Stomach (tissue), 9 donors: ENCODE measurements around the gene MBNL2. TPM values are rescaled to one million over a fixed set of nuclear protein-coding genes. Genes with fewer than 3 reads are reported as not detected.

ENCODE experiments used
- DNase-seq, 2 donors: peaks; one replicate each; pipeline versions ENCODE4 v3.0.0 to v3.0.0-alpha.2; 2013 to 2019
- H3K27ac ChIP-seq, 5 donors: fragments of 200-600 bp in 4 of 5; sonication (generic) in 4 of 5; one replicate each; pipeline ENCODE4 v1.5.1; 2013 to 2019; ENCODE audit warnings: mild to moderate bottlenecking in 1 of 5, moderate library complexity in 1 of 5
- H3K27me3 ChIP-seq, 3 donors: fragments of 200-600 bp; sonication (generic); one replicate each; pipeline ENCODE4 v1.5.1; 2017 to 2019; ENCODE audit warnings: mixed run types in 1 of 3
- H3K36me3 ChIP-seq, 4 donors: fragments of 200-600 bp; sonication (generic); 1 replicate in 3 of 4; 2 replicates in 1 of 4; pipeline ENCODE4 v1.5.1; 2016 to 2019
- H3K4me1 ChIP-seq, 4 donors: fragments of 200-600 bp; sonication (generic); one replicate each; pipeline ENCODE4 v1.5.1; 2016 to 2019
- H3K4me3 ChIP-seq, 4 donors: fragments of 200-600 bp; sonication (generic) in 3 of 4; one replicate each; pipeline ENCODE4 v1.5.1; 2016 to 2019; ENCODE audit warnings: mild to moderate bottlenecking in 1 of 4
- H3K9me3 ChIP-seq, 4 donors: fragments of 200-600 bp; sonication (generic); one replicate each; pipeline ENCODE4 v1.5.1; 2016 to 2019
- EP300 ChIP-seq: sonication (generic); formaldehyde crosslinking; IDR thresholded peaks from one replicate; pipeline ENCODE4 v1.6.1; 2017; ENCODE audit warnings: antibody characterized with exemption
- POLR2A ChIP-seq, 4 donors: fragments of 450-650 bp; IDR thresholded peaks; one replicate each; pipeline ENCODE4 v1.6.1; 2016; ENCODE audit warnings: antibody characterized with exemption in 4 of 4, control low read depth in 2 of 4, mild to moderate bottlenecking in 1 of 4, moderate library complexity in 1 of 4
- POLR2AphosphoS5 ChIP-seq, 3 donors: sonication (generic); formaldehyde crosslinking; IDR thresholded peaks; one replicate each; pipeline ENCODE4 v1.6.1; 2016; ENCODE audit warnings: antibody characterized with exemption in 3 of 3
- WGBS, 5 donors: extraction: QIAGEN DNeasy Blood & Tissue Kit in 3 of 5; methylation state at CpG; one replicate each; pipeline versions ENCODE4 v1.1.5 to v1.1.7; 2013 to 2018; 5-methylcytosine and 5-hydroxymethylcytosine counted together
- intact Hi-C: fragments of 100-400 bp; cut with DNase I; formaldehyde crosslinking; loops from one replicate; pipeline ENCODE4 v1.15.1; 2023; ENCODE audit warnings: low total_unique reads
- polyA plus RNA-seq, 3 donors: library from polyadenylated mRNA; stranded (reverse); fragments of 200-250 nt; gene quantifications; one replicate each; pipeline ENCODE4 v1.2.3, GENCODE V29; 2013
- total RNA-seq, 5 donors: library from RNA; depleted of rRNA; stranded (reverse); fragments of >200 nt; gene quantifications; one replicate each; pipeline versions ENCODE4 v1.1.0 to v1.2.3, GENCODE V29; 2014 to 2016
- TF ChIP-seq, protein P1 (sequence below), 7 experiments: fragments of 450-650 bp in 4 of 7; fragments of 200-600 bp in 3 of 7; sonication (generic) in 3 of 7; IDR thresholded peaks; one replicate each; pipeline ENCODE4 v1.5.1; 2016 to 2019; ENCODE audit warnings: antibody characterized with exemption in 7 of 7, control low read depth in 2 of 7, mild to moderate bottlenecking in 1 of 7
- donor health status: healthy with polysubstance abuse.
- donor health status: Bipolar disorder and iron deficiency.
- donor health status: healthy.

Gene MBNL2
- total and polyA plus RNA-seq, 8 donors: 8.3 to 74.5 (median 25.6) TPM

DNA sequence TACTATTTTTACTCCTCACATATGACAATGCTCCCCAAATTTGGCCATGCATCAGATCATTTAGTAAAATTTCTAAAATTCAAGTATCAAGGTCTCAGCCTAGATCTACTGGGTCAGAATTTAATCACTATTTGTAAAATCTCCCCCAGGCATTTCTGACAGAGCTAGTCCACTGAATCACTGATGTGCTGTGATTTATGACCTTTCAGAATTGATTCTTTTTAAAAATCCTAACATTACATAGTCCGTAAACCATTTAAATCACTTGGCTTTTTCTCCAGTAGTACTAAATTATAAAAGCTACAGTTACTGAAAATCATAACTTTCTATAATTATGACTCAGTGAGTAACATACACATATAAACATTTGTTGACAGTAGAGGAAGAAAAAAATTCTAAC is 119.0 kb downstream of the MBNL2 start:
- intact Hi-C loops: loop anchor here (10.0 kb wide), 1 partner anchor 126 kb away; no protein-coding TSS in a partner anchor
- 67 to 89% (median 86%) methylated on average over 1 of the region's 1 CpG for WGBS, 5 donors

DNA sequence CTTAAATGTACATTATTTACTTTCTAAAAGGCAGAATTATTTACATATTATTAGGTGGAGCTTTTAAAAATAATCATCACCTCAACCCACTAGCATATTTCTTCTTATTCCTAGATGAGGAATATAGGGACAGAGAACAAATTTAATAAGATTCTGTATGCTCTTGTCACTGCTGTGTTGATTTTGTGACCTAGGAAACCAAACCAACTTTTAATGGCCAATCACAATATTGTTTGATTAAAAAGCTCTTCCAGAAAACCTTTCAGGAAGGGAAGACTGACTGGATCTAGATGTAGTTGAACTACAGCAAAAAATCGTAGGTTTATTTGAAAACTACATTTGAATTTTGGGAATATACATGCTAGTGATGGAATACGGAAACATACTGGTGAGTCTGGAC is 120.0 kb downstream of the MBNL2 start:
- 65 to 74% (median 69%) methylated on average over 2 of the region's 2 CpGs for WGBS, 5 donors
- Histone ChIP-seq H3K4me1 (peaks cover 0 to 62% (median 37%) of the 10 kb centered on the region in 4 donors), H3K9me3 (no peaks in the 10 kb centered on the region), H3K27me3 (no peaks in the 10 kb centered on the region), H3K27ac (peak overlapping the region in 2 of 5 donors; percentile 81 to 82), H3K36me3 (peaks cover 11 to 38% (median 31%) of the 10 kb centered on the region in 4 donors), H3K4me3 (no peak overlapping the region)
- DNase-seq: no peak
- intact Hi-C loops: loop anchor here (10.0 kb wide), 1 partner anchor 127 kb away; no protein-coding TSS in a partner anchor
- TF ChIP-seq, protein P1, sequence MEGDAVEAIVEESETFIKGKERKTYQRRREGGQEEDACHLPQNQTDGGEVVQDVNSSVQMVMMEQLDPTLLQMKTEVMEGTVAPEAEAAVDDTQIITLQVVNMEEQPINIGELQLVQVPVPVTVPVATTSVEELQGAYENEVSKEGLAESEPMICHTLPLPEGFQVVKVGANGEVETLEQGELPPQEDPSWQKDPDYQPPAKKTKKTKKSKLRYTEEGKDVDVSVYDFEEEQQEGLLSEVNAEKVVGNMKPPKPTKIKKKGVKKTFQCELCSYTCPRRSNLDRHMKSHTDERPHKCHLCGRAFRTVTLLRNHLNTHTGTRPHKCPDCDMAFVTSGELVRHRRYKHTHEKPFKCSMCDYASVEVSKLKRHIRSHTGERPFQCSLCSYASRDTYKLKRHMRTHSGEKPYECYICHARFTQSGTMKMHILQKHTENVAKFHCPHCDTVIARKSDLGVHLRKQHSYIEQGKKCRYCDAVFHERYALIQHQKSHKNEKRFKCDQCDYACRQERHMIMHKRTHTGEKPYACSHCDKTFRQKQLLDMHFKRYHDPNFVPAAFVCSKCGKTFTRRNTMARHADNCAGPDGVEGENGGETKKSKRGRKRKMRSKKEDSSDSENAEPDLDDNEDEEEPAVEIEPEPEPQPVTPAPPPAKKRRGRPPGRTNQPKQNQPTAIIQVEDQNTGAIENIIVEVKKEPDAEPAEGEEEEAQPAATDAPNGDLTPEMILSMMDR (IDR thresholded peaks at IDR 0.05): no peak
- no peak for TF ChIP-seq EP300
- TF ChIP-seq POLR2AphosphoS5 (IDR thresholded peaks at IDR 0.05): no peak
- no peak for TF ChIP-seq POLR2A (IDR thresholded peaks at IDR 0.05)

More for the DNA sequence above, 119.0 kb downstream of the MBNL2 start:
- H3K4me3 ChIP-seq: no peak overlapping the region
- peaks cover 3 to 38% (median 32%) of the 10 kb centered on the region in 4 donors for H3K36me3 ChIP-seq
- TF ChIP-seq, protein P1 (IDR thresholded peaks at IDR 0.05): no peak
- TF ChIP-seq POLR2AphosphoS5 (IDR thresholded peaks at IDR 0.05) (no peak), POLR2A (IDR thresholded peaks at IDR 0.05) (no peak), EP300 (no peak)
- H3K27ac ChIP-seq: peak overlapping the region in 4 of 5 donors; percentile 73 to 84 (median 82)
- no peak for DNase-seq
- peaks cover 0 to 62% (median 37%) of the 10 kb centered on the region in 4 donors for H3K4me1 ChIP-seq
- no peaks in the 10 kb centered on the region for H3K27me3 ChIP-seq
- H3K9me3 ChIP-seq: no peaks in the 10 kb centered on the region

DNA sequence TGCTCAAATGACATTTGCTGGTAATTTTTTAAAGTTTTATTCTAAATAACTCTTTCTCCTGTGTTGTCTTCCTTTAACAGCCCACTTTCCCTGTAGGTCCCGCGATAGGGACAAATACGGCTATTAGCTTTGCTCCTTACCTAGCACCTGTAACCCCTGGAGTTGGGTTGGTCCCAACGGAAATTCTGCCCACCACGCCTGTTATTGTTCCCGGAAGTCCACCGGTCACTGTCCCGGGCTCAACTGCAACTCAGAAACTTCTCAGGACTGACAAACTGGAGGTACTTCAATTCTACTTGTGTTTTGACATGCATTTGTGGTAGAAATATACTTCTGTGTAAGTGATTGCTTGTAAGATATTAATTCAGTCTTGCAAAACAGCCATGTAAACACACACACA is 120.8 kb downstream of the MBNL2 start:
- Histone ChIP-seq H3K27me3 (no peaks in the 10 kb centered on the region), H3K36me3 (peaks cover 17 to 42% (median 35%) of the 10 kb centered on the region in 4 donors), H3K4me1 (peaks cover 0 to 60% (median 37%) of the 10 kb centered on the region in 4 donors), H3K4me3 (no peak overlapping the region), H3K9me3 (no peaks in the 10 kb centered on the region), H3K27ac (peak overlapping the region in 1 of 5 donors; percentile 0)
- TF ChIP-seq, protein P1 (IDR thresholded peaks at IDR 0.05): no peak
- TF ChIP-seq POLR2AphosphoS5 (IDR thresholded peaks at IDR 0.05) (no peak), POLR2A (IDR thresholded peaks at IDR 0.05) (no peak), EP300 (no peak)
- WGBS, 5 donors: 75 to 89% (median 85%) methylated on average over 8 of the region's 8 CpGs
- DNase-seq: no peak
- intact Hi-C loops: loop anchor here (10.0 kb wide), 1 partner anchor 128 kb away; no protein-coding TSS in a partner anchor

DNA sequence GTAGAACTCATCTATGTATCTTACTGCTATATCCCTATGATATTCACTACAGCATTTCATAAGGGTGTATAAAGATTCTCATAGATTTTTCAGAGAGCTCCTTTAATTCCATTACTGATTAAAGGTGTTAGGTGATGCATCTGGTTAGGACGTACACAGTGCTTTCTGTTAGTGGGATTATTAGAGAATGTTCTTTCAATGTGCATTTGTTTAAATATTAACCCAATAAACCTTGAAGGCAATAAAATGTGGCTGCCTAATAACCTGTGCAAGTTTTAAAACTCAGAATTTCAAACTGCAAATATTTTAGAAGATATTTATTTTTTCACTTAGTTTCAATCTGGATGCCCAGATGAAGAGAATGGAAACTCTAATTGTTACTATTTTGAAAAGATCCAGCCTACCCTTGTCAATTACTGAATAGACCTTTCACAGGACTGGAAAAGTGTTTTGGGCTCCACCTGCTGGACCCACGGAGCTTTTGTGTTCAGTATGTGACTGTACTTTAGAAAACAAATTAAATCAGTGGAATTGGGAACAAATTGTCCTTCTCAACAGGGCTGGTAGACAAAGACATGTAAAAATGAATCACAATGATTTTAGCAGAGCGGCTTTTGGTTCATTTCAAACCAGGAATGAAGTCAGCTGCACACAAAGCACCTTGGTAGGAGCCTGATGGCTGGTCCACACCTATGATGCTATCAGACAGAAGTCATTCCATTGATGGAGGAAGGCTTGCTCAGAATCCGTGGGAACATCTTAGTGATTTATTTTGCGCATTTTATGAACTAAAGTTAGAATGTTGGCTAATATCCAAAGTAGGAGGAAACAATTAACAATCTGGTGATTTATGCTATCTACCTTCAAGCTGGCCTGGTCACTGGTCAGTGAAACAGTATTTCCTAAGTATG is 122.4 kb downstream of the MBNL2 start:
- no peaks in the 10 kb centered on the region for H3K9me3 ChIP-seq
- TF ChIP-seq, protein P1 (IDR thresholded peaks at IDR 0.05): peak in 5 of 7 experiments; percentile 46 to 70 (median 53)
- no peak for TF ChIP-seq EP300
- peak in 1 of 3 donors; percentile 36 for TF ChIP-seq POLR2AphosphoS5 (IDR thresholded peaks at IDR 0.05)
- peaks cover 0 to 44% (median 26%) of the 10 kb centered on the region in 4 donors for H3K4me1 ChIP-seq
- peaks cover 27 to 54% (median 44%) of the 10 kb centered on the region in 4 donors for H3K36me3 ChIP-seq
- no peak overlapping the region for H3K4me3 ChIP-seq
- H3K27ac ChIP-seq: peak overlapping the region in 3 of 5 donors; percentile 2 to 34 (median 34)
- intact Hi-C loops: loop anchor here (10.0 kb wide), 1 partner anchor 130 kb away; no protein-coding TSS in a partner anchor
- WGBS, 5 donors: 30 to 41% (median 33%) methylated on average over 5 of the region's 5 CpGs
- DNase-seq: peak; percentile 62 to 85
- H3K27me3 ChIP-seq: no peaks in the 10 kb centered on the region
